H1 (cell line): ENCODE results near the gene DISP3. TPM values are rescaled to one million over a fixed set of nuclear protein-coding genes. Genes with fewer than 3 reads are reported as not detected.

Experiments used
- EP300 ChIP-seq, 2 experiments: IDR thresholded peaks; 1 replicate in 1 of 2; 2 replicates in 1 of 2; pipeline ENCODE4 v1.6.1; 2011 to 2012; ENCODE audit warnings: low read depth in 2 of 2, low read length in 2 of 2, mild to moderate bottlenecking in 2 of 2, borderline replicate concordance in 1 of 2, inconsistent platforms in 1 of 2, moderate library complexity in 1 of 2
- polyA plus RNA-seq, 7 experiments: library from polyadenylated mRNA; depleted of rRNA in 3 of 7; stranded (reverse) in 5 of 7; unstranded in 2 of 7; fragments of >200 nt in 5 of 7; fragments of 200-250 nt in 2 of 7; gene quantifications; 1 replicate in 5 of 7; 2 replicates in 1 of 7; 4 replicates in 1 of 7; pipeline versions ENCODE4 v1.2.1 to v1.2.3, GENCODE V29; 2011 to 2013; ENCODE audit warnings: missing spikeins in 2 of 7, mixed read lengths in 2 of 7
- total RNA-seq: library from RNA; stranded (reverse); fragmentation: NEBNext Ultra II Directional; extraction: Animal tissue kit (Norgen Biotek cat#: 25700); gene quantifications from 2 replicates; pipeline ENCODE4 v1.2.1, GENCODE V29; 2021

Gene DISP3
- total and polyA plus RNA-seq, 2 of the 8 experiments (the other 6 are each of a cell fraction or from before 2014, with no cell fraction given): 3.4 to 4.6 TPM

- no peak for TF ChIP-seq EP300 (IDR thresholded peaks at IDR 0.05; ENCODE audit: borderline replicate concordance in 1 of 2, low read depth in 2 of 2, low read length in 2 of 2)
Observed at GRCh38 chr1:11540773-11541160, 61.8 kb downstream of the DISP3 start (continued).
